Mesothelial cell of epicardium (in vitro differentiated cells): ENCODE measurements around the gene CBX2. TPM values are rescaled to one million over a fixed set of nuclear protein-coding genes. Genes with fewer than 3 reads are reported as not detected.
A peak's percentile ranks its signal among the peaks of the same experiment; 100 is the strongest.

Source experiments
- DNase-seq, 2 experiments: peaks; one replicate each; pipeline ENCODE4 v3.0.0; 2021; ENCODE audit warnings: low spot score in 2 of 2; ENCODE audit not compliant: unreplicated experiment in 2 of 2
- H3K27ac Mint-ChIP-seq: 2 replicates; pipeline ENCODE4 v1.8.0; 2021; ENCODE audit warnings: mixed read lengths
- H3K27me3 Mint-ChIP-seq: 2 replicates; pipeline ENCODE4 v1.8.0; 2021; ENCODE audit warnings: low read depth, mixed read lengths
- H3K36me3 Mint-ChIP-seq: 2 replicates; pipeline ENCODE4 v1.8.0; 2021; ENCODE audit warnings: mixed read lengths
- H3K4me1 Mint-ChIP-seq: 2 replicates; pipeline ENCODE4 v1.8.0; 2021; ENCODE audit warnings: mixed read lengths
- H3K4me3 Mint-ChIP-seq: 2 replicates; pipeline ENCODE4 v1.8.0; 2021; ENCODE audit warnings: mild to moderate bottlenecking, moderate library complexity, mixed read lengths
- H3K9me3 Mint-ChIP-seq: 2 replicates; pipeline ENCODE4 v1.8.0; 2021; ENCODE audit warnings: mixed read lengths
- CTCF ChIP-seq: fragments of 200-600 bp; sonication (generic); IDR thresholded peaks from one replicate; pipeline ENCODE4 v1.5.0; 2021; ENCODE audit warnings: antibody characterized with exemption; ENCODE audit not compliant: unreplicated experiment
- total RNA-seq: library from RNA; stranded (reverse); gene quantifications from 3 replicates; pipeline ENCODE4 v1.2.1, GENCODE V29; 2021

The CBX2 gene
- total RNA-seq, 1 donor from 2014 or later = 49.7 TPM

- H3K9me3 Mint-ChIP-seq = no peaks in the 10 kb centered on the region
- H3K4me1 Mint-ChIP-seq = peaks cover 15% of the 10 kb centered on the region
- no peak overlapping the region for H3K27ac Mint-ChIP-seq
- TF ChIP-seq CTCF = no peak
- peaks cover 14% of the 10 kb centered on the region for H3K36me3 Mint-ChIP-seq
- no peak for DNase-seq
- peaks cover 56% of the 10 kb centered on the region for H3K27me3 Mint-ChIP-seq
- no peak overlapping the region for H3K4me3 Mint-ChIP-seq
Measured at GRCh38 chr17:79786930-79787643, 9.1 kb downstream of the CBX2 start.

GRCh38 chr17:79788455-79788854, 10.5 kb downstream of the CBX2 start:
- Mint-ChIP-seq H3K9me3 (no peaks in the 10 kb centered on the region), H3K27me3 (peaks cover 61% of the 10 kb centered on the region), H3K4me1 (peaks cover 21% of the 10 kb centered on the region), H3K4me3 (no peak overlapping the region), H3K27ac (no peak overlapping the region), H3K36me3 (peaks cover 8% of the 10 kb centered on the region)
- TF ChIP-seq CTCF = no peak
- DNase-seq = no peak

GRCh38 chr17:79788989-79789942, 11.3 kb downstream of the CBX2 start:
- TF ChIP-seq CTCF = no peak
- peaks cover 5% of the 10 kb centered on the region for H3K36me3 Mint-ChIP-seq
- no peak for DNase-seq
- peak overlapping the region; percentile 49 for H3K4me3 Mint-ChIP-seq
- H3K27ac Mint-ChIP-seq = no peak overlapping the region
- peaks cover 27% of the 10 kb centered on the region for H3K4me1 Mint-ChIP-seq
- H3K27me3 Mint-ChIP-seq = peaks cover 61% of the 10 kb centered on the region
- H3K9me3 Mint-ChIP-seq = no peaks in the 10 kb centered on the region

GRCh38 chr17:79789943-79790804, 12.2 kb downstream of the CBX2 start:
- DNase-seq = peak in 1 of 2 experiments; percentile 67
- H3K27me3 Mint-ChIP-seq = peaks cover 61% of the 10 kb centered on the region

More at GRCh38 chr17:79789943-79790804, 12.2 kb downstream of the CBX2 start:
- peak; percentile 67 for TF ChIP-seq CTCF
- Mint-ChIP-seq H3K27ac (no peak overlapping the region), H3K9me3 (no peaks in the 10 kb centered on the region), H3K36me3 (peaks cover 4% of the 10 kb centered on the region), H3K4me1 (peaks cover 30% of the 10 kb centered on the region), H3K4me3 (no peak overlapping the region)
